Right lobe of liver (tissue), 6 donors: ENCODE measurements around the gene PAX1. TPM values are rescaled to one million over a fixed set of nuclear protein-coding genes. Genes with fewer than 3 reads are reported as not detected.

ENCODE experiments used
- ATAC-seq, 4 donors: fragments of 200-7000 bp; cut with Tn5 transposase; one replicate each; pipeline ENCODE4 v1.9.1; 2020; ENCODE audit warnings: mild to moderate bottlenecking in 4 of 4, moderate library complexity in 4 of 4
- DNase-seq, 3 donors: peaks; one replicate each; pipeline ENCODE4 v3.0.0-alpha.2; 2020
- H3K27ac ChIP-seq, 3 donors: fragments of 200-600 bp; one replicate each; pipeline ENCODE4 v1.8.0; 2022
- H3K27me3 ChIP-seq, 2 donors: fragments of 200-600 bp; one replicate each; pipeline ENCODE4 v1.8.0; 2022
- H3K36me3 ChIP-seq, 4 donors: fragments of 200-600 bp; sonication (generic) in 1 of 4; one replicate each; pipeline versions ENCODE4 v1.5.1 to v1.8.0; 2017 to 2022; ENCODE audit warnings: control low read depth in 1 of 4
- H3K4me1 ChIP-seq, 4 donors: fragments of 200-600 bp; sonication (generic) in 1 of 4; one replicate each; pipeline versions ENCODE4 v1.5.1 to v1.8.0; 2017 to 2022; ENCODE audit warnings: control low read depth in 1 of 4
- H3K4me3 ChIP-seq, 3 donors: fragments of 200-600 bp; one replicate each; pipeline ENCODE4 v1.8.0; 2022
- H3K9me3 ChIP-seq, 4 donors: fragments of 200-600 bp; sonication (generic) in 1 of 4; one replicate each; pipeline versions ENCODE4 v1.5.1 to v1.8.0; 2017 to 2022; ENCODE audit warnings: control low read depth in 1 of 4
- POLR2A ChIP-seq: fragments of 450-650 bp; IDR thresholded peaks from one replicate; pipeline ENCODE4 v1.6.1; 2017; ENCODE audit warnings: antibody characterized with exemption, mild to moderate bottlenecking
- WGBS: methylation state at CpG from one replicate; pipeline ENCODE4 v1.1.6; 2018; ENCODE audit warnings: low coverage, low lambda C conversion rate; ENCODE audit not compliant: insufficient coverage; ENCODE audit errors: missing lambda C conversion rate; 5-methylcytosine and 5-hydroxymethylcytosine counted together
- intact Hi-C, 2 donors: fragments of 100-400 bp; cut with DNase I; formaldehyde crosslinking; loops; one replicate each; pipeline versions ENCODE4 v1.11.2 to v1.14.1; 2022
- total RNA-seq, 6 experiments: library from RNA; depleted of rRNA in 2 of 6; stranded (reverse); fragments of >200 nt in 2 of 6; fragmentation: NEBNext Ultra II Directional in 3 of 6; extraction: Animal tissue kit (Norgen Biotek cat#: 25700) in 3 of 6; gene quantifications; one replicate each; pipeline versions ENCODE4 v1.1.0 to v1.2.4, GENCODE V29; 2016 to 2023
- TF ChIP-seq, protein P1 (sequence below), 4 donors: fragments of 200-600 bp in 3 of 4; fragments of 450-650 bp in 1 of 4; IDR thresholded peaks; one replicate each; pipeline versions ENCODE4 v1.5.1 to v1.8.0; 2016 to 2022; ENCODE audit warnings: antibody characterized with exemption in 4 of 4, mild to moderate bottlenecking in 2 of 4
- donor health status: DM: no; HTN: yes; CAD: no.
- donor health status: DM: no; HTN: no; CAD: no.
- donor health status: DM: no; HTN: no; CAD: no.
- donor health status: DM: no; HTN: yes; CAD: no.
- donor health status: DM: no; HTN: yes; CAD: no.

PAX1 gene
- total RNA-seq, 6 experiments from 2014 or later = not detected

DNA sequence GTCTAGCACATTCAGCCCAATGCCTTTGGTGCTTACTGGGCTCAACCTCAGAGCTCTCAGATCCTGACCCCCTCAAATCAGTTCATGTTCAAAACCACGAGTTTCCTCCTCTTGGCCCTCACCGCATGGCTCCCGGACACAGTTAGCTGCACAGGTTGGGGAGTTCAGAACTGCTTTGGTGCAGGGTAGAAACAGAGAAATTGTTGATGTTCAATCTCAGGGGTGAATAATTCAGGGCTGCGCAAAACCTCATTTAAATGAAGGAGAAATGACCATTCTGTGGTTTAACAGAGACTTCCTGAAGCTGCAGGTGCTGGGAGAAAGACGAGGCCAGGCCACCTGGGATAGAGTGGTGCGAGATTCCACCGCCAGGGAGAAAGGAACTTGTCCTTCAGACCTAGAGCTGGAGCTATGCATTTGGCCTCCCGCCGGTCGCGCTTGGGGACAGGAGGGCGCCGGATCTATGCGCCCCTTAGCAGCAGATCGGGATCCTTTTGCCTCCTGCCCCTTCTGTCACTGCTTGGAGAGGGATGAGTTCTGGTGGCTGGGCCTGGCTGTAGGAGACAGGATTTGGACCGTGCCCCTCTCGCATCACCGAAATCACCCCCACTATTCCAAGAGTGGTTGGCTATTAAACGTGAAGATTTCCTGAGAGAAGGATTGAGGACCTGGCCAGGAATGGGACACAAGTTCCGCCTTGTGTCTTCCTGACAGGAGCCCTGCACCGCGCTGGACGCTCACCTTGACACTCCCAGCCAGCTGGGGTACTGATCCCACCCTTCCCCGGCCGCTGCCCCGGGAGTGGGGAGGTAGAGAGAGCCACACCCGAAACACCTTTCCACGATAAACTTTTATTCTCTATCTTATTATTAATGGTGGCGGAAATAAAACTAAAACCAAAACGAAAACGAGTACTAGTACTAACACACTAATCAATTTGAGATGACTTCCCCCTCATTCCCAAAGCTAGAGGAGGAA lies 767 bp upstream of the PAX1 start:
- H3K27ac ChIP-seq = no peak overlapping the region
- H3K36me3 ChIP-seq = no peaks in the 10 kb centered on the region
- intact Hi-C loops = no loop called here
- WGBS = 2% methylated on average over 28 of the region's 31 CpGs
- no peak for ATAC-seq
- no peak for TF ChIP-seq POLR2A
- TF ChIP-seq, protein P1, sequence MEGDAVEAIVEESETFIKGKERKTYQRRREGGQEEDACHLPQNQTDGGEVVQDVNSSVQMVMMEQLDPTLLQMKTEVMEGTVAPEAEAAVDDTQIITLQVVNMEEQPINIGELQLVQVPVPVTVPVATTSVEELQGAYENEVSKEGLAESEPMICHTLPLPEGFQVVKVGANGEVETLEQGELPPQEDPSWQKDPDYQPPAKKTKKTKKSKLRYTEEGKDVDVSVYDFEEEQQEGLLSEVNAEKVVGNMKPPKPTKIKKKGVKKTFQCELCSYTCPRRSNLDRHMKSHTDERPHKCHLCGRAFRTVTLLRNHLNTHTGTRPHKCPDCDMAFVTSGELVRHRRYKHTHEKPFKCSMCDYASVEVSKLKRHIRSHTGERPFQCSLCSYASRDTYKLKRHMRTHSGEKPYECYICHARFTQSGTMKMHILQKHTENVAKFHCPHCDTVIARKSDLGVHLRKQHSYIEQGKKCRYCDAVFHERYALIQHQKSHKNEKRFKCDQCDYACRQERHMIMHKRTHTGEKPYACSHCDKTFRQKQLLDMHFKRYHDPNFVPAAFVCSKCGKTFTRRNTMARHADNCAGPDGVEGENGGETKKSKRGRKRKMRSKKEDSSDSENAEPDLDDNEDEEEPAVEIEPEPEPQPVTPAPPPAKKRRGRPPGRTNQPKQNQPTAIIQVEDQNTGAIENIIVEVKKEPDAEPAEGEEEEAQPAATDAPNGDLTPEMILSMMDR (IDR thresholded peaks at IDR 0.05) = no peak
- no peak overlapping the region for H3K4me3 ChIP-seq
- H3K4me1 ChIP-seq = peaks cover 0 to 5% (median 0%) of the 10 kb centered on the region in 4 donors
- no peaks in the 10 kb centered on the region for H3K9me3 ChIP-seq
- no peak for DNase-seq
- H3K27me3 ChIP-seq = peaks cover 6 to 36% of the 10 kb centered on the region in 2 donors

DNA sequence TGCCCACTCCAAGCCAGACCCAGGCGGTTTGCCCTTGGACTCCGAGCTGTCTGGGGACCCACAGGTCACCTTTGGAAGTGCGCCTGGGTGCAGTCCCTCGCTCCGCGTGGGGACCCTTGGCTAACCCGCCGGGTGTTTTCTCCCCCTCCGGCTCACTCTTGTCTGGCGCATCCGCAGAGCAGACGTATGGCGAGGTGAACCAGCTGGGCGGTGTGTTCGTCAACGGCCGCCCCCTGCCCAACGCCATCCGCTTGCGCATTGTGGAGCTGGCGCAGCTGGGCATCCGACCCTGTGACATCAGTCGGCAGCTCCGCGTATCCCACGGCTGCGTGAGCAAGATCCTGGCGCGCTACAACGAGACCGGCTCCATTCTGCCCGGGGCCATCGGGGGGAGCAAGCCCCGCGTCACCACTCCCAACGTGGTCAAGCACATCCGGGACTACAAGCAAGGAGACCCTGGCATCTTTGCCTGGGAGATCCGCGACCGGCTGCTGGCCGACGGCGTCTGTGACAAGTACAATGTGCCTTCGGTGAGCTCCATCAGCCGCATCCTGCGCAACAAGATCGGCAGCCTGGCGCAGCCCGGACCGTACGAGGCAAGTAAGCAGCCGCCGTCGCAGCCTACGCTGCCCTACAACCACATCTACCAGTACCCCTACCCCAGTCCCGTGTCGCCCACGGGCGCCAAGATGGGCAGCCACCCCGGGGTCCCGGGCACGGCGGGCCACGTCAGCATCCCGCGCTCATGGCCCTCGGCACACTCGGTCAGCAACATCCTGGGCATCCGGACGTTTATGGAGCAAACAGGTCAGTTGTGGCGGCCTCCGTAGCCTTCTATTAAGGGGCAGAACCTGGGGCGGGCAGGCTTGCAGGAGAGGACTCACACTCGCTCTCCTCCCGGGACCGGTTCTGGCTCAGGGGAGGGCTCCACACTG lies 1.1 kb downstream of the PAX1 start:
- H3K36me3 ChIP-seq = no peaks in the 10 kb centered on the region
- no peaks in the 10 kb centered on the region for H3K9me3 ChIP-seq
- TF ChIP-seq, protein P1 (IDR thresholded peaks at IDR 0.05) = no peak
- TF ChIP-seq POLR2A = no peak
- peaks cover 6 to 35% of the 10 kb centered on the region in 2 donors for H3K27me3 ChIP-seq
- H3K4me1 ChIP-seq = peaks cover 0 to 5% (median 0%) of the 10 kb centered on the region in 4 donors
- 7% methylated on average over 25 of the region's 76 CpGs for WGBS
- ATAC-seq (no peak), DNase-seq (no peak)
- H3K27ac ChIP-seq = no peak overlapping the region
- H3K4me3 ChIP-seq = no peak overlapping the region
- intact Hi-C loops = no loop called here

DNA sequence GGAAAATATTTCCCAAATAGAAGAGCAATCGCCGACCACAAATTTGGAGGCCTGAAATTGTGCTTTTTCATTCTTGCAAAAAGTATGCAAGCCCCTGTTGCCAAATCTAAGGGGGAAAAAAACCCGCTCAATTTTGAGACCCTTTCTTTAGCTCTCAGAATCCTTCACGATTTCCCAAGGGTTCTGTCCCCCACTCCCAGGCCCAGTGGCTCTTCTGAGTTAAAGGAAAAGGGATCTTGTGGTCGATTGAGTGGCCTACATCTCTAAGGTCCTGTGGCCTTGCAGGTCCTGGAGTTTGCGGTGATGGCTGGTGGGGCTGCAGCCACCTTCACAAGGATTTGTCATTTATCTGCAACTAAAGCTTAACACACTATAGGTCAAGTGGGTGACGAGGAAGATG lies 1.8 kb downstream of the PAX1 start:
- H3K4me1 ChIP-seq = peaks cover 0 to 5% (median 0%) of the 10 kb centered on the region in 4 donors
- H3K27ac ChIP-seq = no peak overlapping the region
- H3K9me3 ChIP-seq = no peaks in the 10 kb centered on the region
- 6% methylated on average over 7 of the region's 7 CpGs for WGBS
- ATAC-seq (no peak), DNase-seq (no peak)
- no peak overlapping the region for H3K4me3 ChIP-seq
- TF ChIP-seq POLR2A = no peak
- TF ChIP-seq, protein P1 (IDR thresholded peaks at IDR 0.05) = no peak
- H3K36me3 ChIP-seq = no peaks in the 10 kb centered on the region
- H3K27me3 ChIP-seq = peaks cover 6 to 29% of the 10 kb centered on the region in 2 donors
- intact Hi-C loops = no loop called here

DNA sequence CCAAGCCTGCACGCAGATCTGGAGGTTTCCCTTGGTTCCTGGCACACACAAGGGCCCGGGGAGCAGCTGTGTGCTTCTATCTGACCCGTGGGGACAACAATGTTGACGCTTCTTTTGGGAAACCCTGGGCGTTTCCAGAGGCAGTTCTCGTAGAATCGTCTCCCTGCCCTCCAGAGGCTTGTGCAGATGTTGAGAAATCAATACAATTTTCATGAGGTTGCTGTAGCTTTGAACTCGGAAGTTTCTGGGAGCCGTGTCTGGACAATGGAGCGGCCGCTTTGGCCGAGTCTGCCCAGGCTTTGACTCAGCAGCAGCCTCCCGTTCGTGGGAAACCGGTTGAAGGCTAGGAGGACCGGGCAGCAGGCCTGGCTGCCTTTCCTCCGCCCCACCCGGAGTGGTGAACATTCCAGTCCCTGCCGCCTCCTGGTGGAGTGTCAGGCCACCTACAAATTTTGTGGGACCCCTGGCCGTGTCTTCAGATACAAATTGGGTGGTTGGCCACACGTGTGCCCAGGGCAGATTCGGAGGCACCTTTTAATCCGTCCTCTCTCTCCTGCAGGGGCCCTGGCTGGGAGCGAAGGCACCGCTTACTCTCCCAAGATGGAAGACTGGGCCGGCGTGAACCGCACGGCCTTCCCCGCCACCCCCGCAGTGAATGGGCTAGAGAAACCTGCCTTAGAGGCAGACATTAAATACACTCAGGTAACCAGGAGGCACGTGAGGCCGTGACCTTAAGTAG lies 2.7 kb downstream of the PAX1 start:
- intact Hi-C loops = no loop called here
- TF ChIP-seq, protein P1 (IDR thresholded peaks at IDR 0.05) = no peak
- no peak for TF ChIP-seq POLR2A
- Histone ChIP-seq H3K4me3 (no peak overlapping the region), H3K4me1 (peaks cover 0 to under 1% (median 0%) of the 10 kb centered on the region in 4 donors), H3K36me3 (no peaks in the 10 kb centered on the region), H3K27ac (no peak overlapping the region), H3K9me3 (no peaks in the 10 kb centered on the region), H3K27me3 (peaks cover 6 to 28% of the 10 kb centered on the region in 2 donors)
- no peak for ATAC-seq
- DNase-seq = no peak
- WGBS = 3% methylated on average over 20 of the region's 33 CpGs
